ENCODE measurements around the gene F10.

DNA sequence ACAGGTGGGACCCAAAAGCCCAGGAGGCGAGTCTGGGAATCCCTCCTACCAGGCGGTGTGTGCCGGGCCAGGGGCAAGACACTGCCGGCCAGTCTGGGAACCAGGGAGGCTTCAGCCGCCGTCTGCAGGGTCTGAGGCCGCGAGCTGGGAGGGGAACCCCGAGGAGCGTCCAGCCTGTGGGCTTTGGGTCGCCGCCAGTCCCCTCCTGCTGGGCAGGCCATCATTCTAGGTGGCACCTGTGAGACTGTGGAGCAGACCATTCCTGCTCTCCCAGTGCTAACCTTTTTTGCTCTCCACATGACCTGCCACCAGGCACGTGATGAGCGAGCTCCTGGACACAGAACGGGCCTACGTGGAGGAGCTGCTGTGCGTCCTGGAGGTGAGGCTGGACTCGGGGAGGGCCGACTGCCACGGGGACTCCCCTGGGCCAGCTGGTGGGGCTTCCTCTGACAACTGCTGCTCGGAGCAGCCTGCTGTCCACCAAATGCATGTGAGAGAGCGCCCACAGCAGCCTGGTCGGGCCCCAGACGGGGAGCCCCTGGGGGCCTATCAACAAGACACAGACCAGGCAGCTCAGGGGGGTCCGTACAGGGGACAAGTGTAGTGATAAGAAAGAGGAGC, 41.6 kb upstream of the F10 start:
- TF ChIP-seq, protein P1, sequence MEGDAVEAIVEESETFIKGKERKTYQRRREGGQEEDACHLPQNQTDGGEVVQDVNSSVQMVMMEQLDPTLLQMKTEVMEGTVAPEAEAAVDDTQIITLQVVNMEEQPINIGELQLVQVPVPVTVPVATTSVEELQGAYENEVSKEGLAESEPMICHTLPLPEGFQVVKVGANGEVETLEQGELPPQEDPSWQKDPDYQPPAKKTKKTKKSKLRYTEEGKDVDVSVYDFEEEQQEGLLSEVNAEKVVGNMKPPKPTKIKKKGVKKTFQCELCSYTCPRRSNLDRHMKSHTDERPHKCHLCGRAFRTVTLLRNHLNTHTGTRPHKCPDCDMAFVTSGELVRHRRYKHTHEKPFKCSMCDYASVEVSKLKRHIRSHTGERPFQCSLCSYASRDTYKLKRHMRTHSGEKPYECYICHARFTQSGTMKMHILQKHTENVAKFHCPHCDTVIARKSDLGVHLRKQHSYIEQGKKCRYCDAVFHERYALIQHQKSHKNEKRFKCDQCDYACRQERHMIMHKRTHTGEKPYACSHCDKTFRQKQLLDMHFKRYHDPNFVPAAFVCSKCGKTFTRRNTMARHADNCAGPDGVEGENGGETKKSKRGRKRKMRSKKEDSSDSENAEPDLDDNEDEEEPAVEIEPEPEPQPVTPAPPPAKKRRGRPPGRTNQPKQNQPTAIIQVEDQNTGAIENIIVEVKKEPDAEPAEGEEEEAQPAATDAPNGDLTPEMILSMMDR (IDR thresholded peaks at IDR 0.05) = no peak
- TF ChIP-seq POLR2A (IDR thresholded peaks at IDR 0.05) = no peak
- no peak for TF ChIP-seq EP300 (IDR thresholded peaks at IDR 0.05)
